Calu3 (cell line): ENCODE measurements around the gene TMEM266. TPM values are rescaled to one million over a fixed set of nuclear protein-coding genes. Genes with fewer than 3 reads are reported as not detected.

Experiments
- BruUV-seq: library from RNA; stranded (reverse); fragments of 400-500 nt; replicated peaks from 2 replicates; lab custom pipeline; 2021; lab: Mats Ljungman, UMichigan
- CTCF ChIA-PET: fragments of 300-600 bp; sonication (Branson Sonifier 250); formaldehyde crosslinking; loops from one replicate; lab custom pipeline; 2022; ENCODE audit warnings: antibody characterized with exemption; lab: Charles Lee
- DNase-seq: peaks from one replicate; pipeline ENCODE4 v3.0.0; 2022
- H3K27ac Mint-ChIP-seq: one replicate; pipeline ENCODE4 v1.8.0; 2022; ENCODE audit warnings: mixed read lengths; ENCODE audit not compliant: unreplicated experiment
- H3K27me3 Mint-ChIP-seq: one replicate; pipeline ENCODE4 v1.8.0; 2022; ENCODE audit warnings: mixed read lengths; ENCODE audit not compliant: unreplicated experiment
- H3K36me3 Mint-ChIP-seq: one replicate; pipeline ENCODE4 v1.8.0; 2022; ENCODE audit warnings: mild to moderate bottlenecking, moderate library complexity, mixed read lengths; ENCODE audit not compliant: insufficient read depth, unreplicated experiment
- H3K4me1 Mint-ChIP-seq: one replicate; pipeline ENCODE4 v1.8.0; 2022; ENCODE audit warnings: mild to moderate bottlenecking, low read depth, mixed read lengths; ENCODE audit not compliant: unreplicated experiment
- H3K4me3 Mint-ChIP-seq: one replicate; pipeline ENCODE4 v1.8.0; 2022; ENCODE audit warnings: mild to moderate bottlenecking, low read depth, moderate library complexity, mixed read lengths; ENCODE audit not compliant: unreplicated experiment
- H3K9me3 Mint-ChIP-seq: one replicate; pipeline ENCODE4 v1.8.0; 2022; ENCODE audit warnings: low read depth, mixed read lengths; ENCODE audit not compliant: unreplicated experiment
- intact Hi-C: fragments of 100-400 bp; cut with micrococcal nuclease; formaldehyde crosslinking; loops from one replicate; pipeline ENCODE4 v1.10.0; 2022; ENCODE audit not compliant: unreplicated experiment
- total RNA-seq: library from RNA; stranded (reverse); gene quantifications from 2 replicates; pipeline ENCODE4 v1.2.3, GENCODE V29; 2022
- TF ChIP-seq, protein P1 (sequence below): fragments of 200-600 bp; IDR thresholded peaks from one replicate; pipeline ENCODE4 v1.8.0; 2022; ENCODE audit warnings: antibody characterized with exemption; ENCODE audit not compliant: unreplicated experiment

The TMEM266 gene
- total RNA-seq, 1 experiment from 2014 or later = not detected

GRCh38 chr15:76158226-76158625 lies 98.4 kb downstream of the TMEM266 start:
- Mint-ChIP-seq H3K27ac (no peak overlapping the region), H3K4me1 (no peaks in the 10 kb centered on the region), H3K36me3 (no peaks in the 10 kb centered on the region), H3K27me3 (peaks cover 92% of the 10 kb centered on the region), H3K4me3 (no peak overlapping the region), H3K9me3 (no peaks in the 10 kb centered on the region)
- TF ChIP-seq, protein P1, sequence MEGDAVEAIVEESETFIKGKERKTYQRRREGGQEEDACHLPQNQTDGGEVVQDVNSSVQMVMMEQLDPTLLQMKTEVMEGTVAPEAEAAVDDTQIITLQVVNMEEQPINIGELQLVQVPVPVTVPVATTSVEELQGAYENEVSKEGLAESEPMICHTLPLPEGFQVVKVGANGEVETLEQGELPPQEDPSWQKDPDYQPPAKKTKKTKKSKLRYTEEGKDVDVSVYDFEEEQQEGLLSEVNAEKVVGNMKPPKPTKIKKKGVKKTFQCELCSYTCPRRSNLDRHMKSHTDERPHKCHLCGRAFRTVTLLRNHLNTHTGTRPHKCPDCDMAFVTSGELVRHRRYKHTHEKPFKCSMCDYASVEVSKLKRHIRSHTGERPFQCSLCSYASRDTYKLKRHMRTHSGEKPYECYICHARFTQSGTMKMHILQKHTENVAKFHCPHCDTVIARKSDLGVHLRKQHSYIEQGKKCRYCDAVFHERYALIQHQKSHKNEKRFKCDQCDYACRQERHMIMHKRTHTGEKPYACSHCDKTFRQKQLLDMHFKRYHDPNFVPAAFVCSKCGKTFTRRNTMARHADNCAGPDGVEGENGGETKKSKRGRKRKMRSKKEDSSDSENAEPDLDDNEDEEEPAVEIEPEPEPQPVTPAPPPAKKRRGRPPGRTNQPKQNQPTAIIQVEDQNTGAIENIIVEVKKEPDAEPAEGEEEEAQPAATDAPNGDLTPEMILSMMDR = no peak
- CTCF ChIA-PET = interaction anchor here (1.0 kb wide), 1 partner anchor 19 kb away, joined by 3 read pairs; no protein-coding TSS in a partner anchor
- DNase-seq = no peak
- BruUV-seq = no TSS peak
- intact Hi-C loops = no loop called here

- TF ChIP-seq, protein P1 = no peak
- Mint-ChIP-seq H3K27ac (no peak overlapping the region), H3K9me3 (no peaks in the 10 kb centered on the region), H3K36me3 (no peaks in the 10 kb centered on the region), H3K27me3 (peaks cover 87% of the 10 kb centered on the region), H3K4me1 (no peaks in the 10 kb centered on the region), H3K4me3 (no peak overlapping the region)
- intact Hi-C loops = no loop called here
- DNase-seq = no peak
- no TSS peak for BruUV-seq
- CTCF ChIA-PET = no interaction called here
Observed at GRCh38 chr15:76158815-76159214, 99.0 kb downstream of the TMEM266 start.

DNA sequence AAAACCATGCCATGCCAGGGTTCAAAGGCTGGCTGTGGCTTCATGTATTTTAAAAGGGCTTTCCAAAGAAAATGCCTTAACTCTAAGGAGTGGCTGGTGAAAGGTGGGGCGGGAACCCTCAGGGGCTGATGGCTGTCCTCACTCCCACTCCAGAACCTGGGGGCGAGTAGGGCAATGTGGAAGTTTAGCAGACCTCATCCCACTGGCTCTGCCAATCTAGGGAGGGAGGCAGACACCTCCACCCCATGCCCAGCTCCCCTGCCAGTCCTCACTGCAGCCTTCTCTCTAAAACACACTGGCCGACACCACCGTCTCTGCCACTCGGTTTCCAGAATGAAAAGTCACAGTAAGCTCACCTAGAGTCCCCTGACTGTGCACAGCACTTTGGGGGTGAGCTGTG lies 99.5 kb downstream of the TMEM266 start:
- Mint-ChIP-seq H3K4me3 (no peak overlapping the region), H3K36me3 (no peaks in the 10 kb centered on the region), H3K4me1 (no peaks in the 10 kb centered on the region), H3K27me3 (peaks cover 82% of the 10 kb centered on the region), H3K9me3 (no peaks in the 10 kb centered on the region), H3K27ac (no peak overlapping the region)
- BruUV-seq = no TSS peak
- DNase-seq = no peak
- intact Hi-C loops = no loop called here
- TF ChIP-seq, protein P1 = no peak
- CTCF ChIA-PET = no interaction called here

DNA sequence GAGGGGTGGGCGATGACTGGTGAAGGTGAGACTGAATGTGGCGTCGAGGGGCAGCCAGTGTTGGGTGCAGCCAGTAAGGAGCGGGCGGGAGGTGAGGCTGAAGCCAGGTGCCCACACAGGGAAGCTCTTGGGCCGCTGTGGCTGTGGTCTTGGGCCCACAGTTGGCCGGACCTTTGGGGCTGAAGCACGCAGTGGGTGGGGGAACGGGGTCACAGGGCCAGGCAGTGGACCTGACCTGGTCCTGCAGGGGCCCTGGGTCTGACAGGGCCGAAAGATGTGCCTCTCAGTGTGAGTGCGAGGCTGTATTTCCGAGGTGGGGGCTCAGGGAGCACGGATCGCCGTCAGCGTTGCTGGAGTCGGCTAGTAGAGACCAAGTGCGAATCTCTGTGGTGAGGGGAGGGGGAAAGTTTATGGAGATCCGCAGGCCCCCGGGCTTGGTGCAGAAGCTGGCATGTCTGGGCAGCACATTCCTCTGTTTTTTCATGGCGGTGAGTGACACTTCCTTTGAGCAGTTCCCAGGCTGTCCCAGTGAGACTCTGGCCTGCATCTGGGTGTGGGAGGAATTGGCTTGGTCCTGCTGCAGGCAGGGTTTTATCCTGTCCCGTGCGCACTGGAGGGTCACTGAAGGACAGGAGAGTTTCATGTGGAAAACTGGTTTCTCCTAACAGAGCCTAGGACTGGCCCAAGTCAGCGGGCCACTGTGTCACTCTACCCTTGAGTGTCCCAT lies 100.8 kb downstream of the TMEM266 start:
- intact Hi-C loops = no loop called here
- no peaks in the 10 kb centered on the region for H3K36me3 Mint-ChIP-seq
- H3K9me3 Mint-ChIP-seq = no peaks in the 10 kb centered on the region
- no peaks in the 10 kb centered on the region for H3K4me1 Mint-ChIP-seq
- TF ChIP-seq, protein P1 = no peak
- H3K27ac Mint-ChIP-seq = no peak overlapping the region
- H3K4me3 Mint-ChIP-seq = no peak overlapping the region
- CTCF ChIA-PET = no interaction called here
- BruUV-seq = no TSS peak
- DNase-seq = no peak
- peaks cover 72% of the 10 kb centered on the region for H3K27me3 Mint-ChIP-seq
